CD14-positive monocyte (primary cell): ENCODE data around the gene DENND1A. TPM values are rescaled to one million over a fixed set of nuclear protein-coding genes. Genes with fewer than 3 reads are reported as not detected.

Experiments used
- DNase-seq, 3 donors: peaks; one replicate each; pipeline ENCODE4 v3.0.0-alpha.2; 2011 to 2022
- H2AFZ ChIP-seq: 2 replicates; pipeline ENCODE4 v1.6.0; 2012; ENCODE audit warnings: mild to moderate bottlenecking, low read depth, low read length, inconsistent platforms; ENCODE audit not compliant: insufficient read depth, poor library complexity, severe bottlenecking
- H3K27ac ChIP-seq, 2 donors: 1 replicate in 1 of 2; 2 replicates in 1 of 2; pipeline ENCODE4 v1.5.1; 2012 to 2013; ENCODE audit warnings: low read length in 2 of 2, control low read depth in 1 of 2, inconsistent platforms in 1 of 2, low read depth in 1 of 2, mild to moderate bottlenecking in 1 of 2
- H3K27me3 ChIP-seq, 2 donors: one replicate each; pipeline versions ENCODE4 v1.6.0 to v1.6.1; 2011 to 2013; ENCODE audit warnings: low read length in 2 of 2; ENCODE audit not compliant: control insufficient read depth in 2 of 2, insufficient read depth in 2 of 2
- H3K36me3 ChIP-seq, 2 donors: replicated peaks in 1 of 2; 1 replicate in 1 of 2; 2 replicates in 1 of 2; pipeline versions ENCODE4 v1.5.1 to v1.6.1; 2012 to 2013; ENCODE audit warnings: low read length in 2 of 2, control low read depth in 1 of 2, inconsistent platforms in 1 of 2, mild to moderate bottlenecking in 1 of 2; ENCODE audit not compliant: insufficient read depth in 2 of 2, control insufficient read depth in 1 of 2
- H3K4me1 ChIP-seq, 2 donors: 1 replicate in 1 of 2; 2 replicates in 1 of 2; pipeline versions ENCODE4 v1.5.1 to v1.6.1; 2012 to 2013; ENCODE audit warnings: low read length in 2 of 2, control low read depth in 1 of 2, inconsistent platforms in 1 of 2, mild to moderate bottlenecking in 1 of 2, moderate library complexity in 1 of 2; ENCODE audit not compliant: insufficient read depth in 2 of 2, control insufficient read depth in 1 of 2
- H3K4me2 ChIP-seq: replicated peaks from 2 replicates; pipeline ENCODE3; 2012; ENCODE audit warnings: low read length, moderate library complexity, mild to moderate bottlenecking; ENCODE audit not compliant: poor library complexity, severe bottlenecking; ENCODE audit errors: extremely low read depth
- H3K4me3 ChIP-seq, 3 experiments: fragments of 200-600 bp in 1 of 3; sonication (generic) in 1 of 3; replicated peaks in 1 of 3; 1 replicate in 2 of 3; 2 replicates in 1 of 3; pipeline ENCODE4 v1.5.1; 2011 to 2013; ENCODE audit warnings: low read length in 3 of 3, mild to moderate bottlenecking in 3 of 3, control low read depth in 2 of 3, low read depth in 2 of 3, inconsistent platforms in 1 of 3, moderate library complexity in 1 of 3
- H3K79me2 ChIP-seq: 2 replicates; pipeline ENCODE4 v1.6.0; 2012; ENCODE audit warnings: mild to moderate bottlenecking, control low read depth, inconsistent platforms, low read length, moderate library complexity; ENCODE audit not compliant: insufficient read depth
- H3K9ac ChIP-seq: 2 replicates; pipeline ENCODE4 v1.6.0; 2017; ENCODE audit warnings: low read length, mild to moderate bottlenecking; ENCODE audit not compliant: insufficient read depth, poor library complexity, severe bottlenecking
- H3K9me3 ChIP-seq, 2 donors: replicated peaks in 1 of 2; 1 replicate in 1 of 2; 2 replicates in 1 of 2; pipeline versions ENCODE4 v1.5.1 to v1.6.1; 2012 to 2013; ENCODE audit warnings: low read length in 2 of 2, control low read depth in 1 of 2; ENCODE audit not compliant: control insufficient read depth in 1 of 2, insufficient read depth in 1 of 2
- H4K20me1 ChIP-seq: 2 replicates; pipeline ENCODE4 v1.6.0; 2012; ENCODE audit warnings: mild to moderate bottlenecking, low read length, control low read depth, moderate library complexity; ENCODE audit not compliant: insufficient read depth
- H3K27ac Mint-ChIP-seq, 7 donors: one replicate each; pipeline ENCODE4 v1.8.0; 2020; ENCODE audit warnings: mild to moderate bottlenecking in 7 of 7, mixed read lengths in 7 of 7, moderate library complexity in 6 of 7, inconsistent platforms in 2 of 7
- H3K27me3 Mint-ChIP-seq, 3 donors: one replicate each; pipeline ENCODE4 v1.8.0; 2021 to 2022; ENCODE audit warnings: low read depth in 3 of 3, mild to moderate bottlenecking in 3 of 3, mixed read lengths in 3 of 3, moderate library complexity in 3 of 3, inconsistent platforms in 1 of 3
- H3K36me3 Mint-ChIP-seq, 2 donors: one replicate each; pipeline ENCODE4 v1.8.0; 2020; ENCODE audit warnings: mixed read lengths in 2 of 2, inconsistent platforms in 1 of 2, mild to moderate bottlenecking in 1 of 2
- H3K4me1 Mint-ChIP-seq: one replicate; pipeline ENCODE4 v1.8.0; 2020; ENCODE audit warnings: mild to moderate bottlenecking, mixed read lengths
- H3K4me3 Mint-ChIP-seq, 2 donors: one replicate each; pipeline ENCODE4 v1.8.0; 2020; ENCODE audit warnings: mild to moderate bottlenecking in 2 of 2, mixed read lengths in 2 of 2, moderate library complexity in 1 of 2
- H3K9me3 Mint-ChIP-seq, 7 donors: one replicate each; pipeline ENCODE4 v1.8.0; 2020 to 2022; ENCODE audit warnings: mixed read lengths in 7 of 7, mild to moderate bottlenecking in 6 of 7, moderate library complexity in 6 of 7, inconsistent platforms in 2 of 7
- CTCF ChIP-seq: fragments of 200-600 bp; IDR thresholded peaks from one replicate; pipeline ENCODE4 v1.8.0; 2022; ENCODE audit warnings: antibody characterized with exemption, mild to moderate bottlenecking
- WGBS: methylation state at CpG from one replicate; pipeline ENCODE4 v1.1.5; 2013; ENCODE audit warnings: missing lambda C conversion rate; ENCODE audit not compliant: insufficient coverage; 5-methylcytosine and 5-hydroxymethylcytosine counted together
- intact Hi-C, 2 donors: fragments of 100-400 bp; cut with micrococcal nuclease; formaldehyde crosslinking; loops; one replicate each; pipeline versions ENCODE4 v1.15.0 to v1.15.1; 2023
- polyA plus RNA-seq, 3 donors: library from polyadenylated mRNA; depleted of rRNA in 1 of 3; unstranded in 2 of 3; stranded (reverse) in 1 of 3; fragments of 300-500 nt in 2 of 3; fragments of >200 nt in 1 of 3; fragmentation: Illumina TruSeq in 2 of 3; gene quantifications; 1 replicate in 2 of 3; 2 replicates in 1 of 3; pipeline ENCODE4 v1.2.3, GENCODE V29; 2012 to 2021

The DENND1A gene
- polyA plus RNA-seq, 3 donors, result 24.8 to 73.0 (median 29.4) TPM

GRCh38 chr9:123715258-123715657, 214.7 kb downstream of the DENND1A start:
- no peaks in the 10 kb centered on the region for H3K27me3 Mint-ChIP-seq
- no peak for DNase-seq
- intact Hi-C loops, result no loop called here
- peaks cover 99% of the 10 kb centered on the region for H4K20me1 ChIP-seq
- H3K9ac ChIP-seq, result no peak overlapping the region
- no peaks in the 10 kb centered on the region for H3K9me3 ChIP-seq
- H2AFZ ChIP-seq, result no peak overlapping the region
- no peaks in the 10 kb centered on the region for H3K27me3 ChIP-seq
- H3K9me3 Mint-ChIP-seq, result peaks cover 0 to 4% (median 0%) of the 10 kb centered on the region in 7 donors
- no peak overlapping the region for H3K4me3 ChIP-seq
- H3K36me3 Mint-ChIP-seq, result peaks cover 7 to 10% of the 10 kb centered on the region in 2 donors
- no peaks in the 10 kb centered on the region for H3K4me1 ChIP-seq
- H3K27ac Mint-ChIP-seq, result no peak overlapping the region
- TF ChIP-seq CTCF, result no peak
- H3K27ac ChIP-seq, result no peak overlapping the region
- H3K4me1 Mint-ChIP-seq, result no peaks in the 10 kb centered on the region
- H3K36me3 ChIP-seq, result peaks cover 0 to 10% of the 10 kb centered on the region in 2 donors
- H3K4me2 ChIP-seq, result no peak overlapping the region
- no peak overlapping the region for H3K4me3 Mint-ChIP-seq
- WGBS, result no CpG with 5 or more reads among the region's 1 CpG
- H3K79me2 ChIP-seq, result peaks cover 33% of the 10 kb centered on the region

GRCh38 chr9:123713282-123713681, 216.6 kb downstream of the DENND1A start:
- no peak for TF ChIP-seq CTCF
- Histone ChIP-seq H4K20me1 (peaks cover 99% of the 10 kb centered on the region), H3K27ac (no peak overlapping the region), H3K9me3 (no peaks in the 10 kb centered on the region), H3K4me1 (no peaks in the 10 kb centered on the region), H3K36me3 (peaks cover 0 to 7% of the 10 kb centered on the region in 2 donors), H2AFZ (no peak overlapping the region), H3K27me3 (no peaks in the 10 kb centered on the region), H3K9ac (no peak overlapping the region), H3K4me2 (no peak overlapping the region), H3K79me2 (peaks cover 34% of the 10 kb centered on the region), H3K4me3 (no peak overlapping the region)
- Mint-ChIP-seq H3K9me3 (peaks cover 0 to 2% (median 0%) of the 10 kb centered on the region in 7 donors), H3K4me3 (no peak overlapping the region), H3K27me3 (no peaks in the 10 kb centered on the region), H3K27ac (no peak overlapping the region), H3K36me3 (peaks cover 3 to 7% of the 10 kb centered on the region in 2 donors), H3K4me1 (no peaks in the 10 kb centered on the region)
- DNase-seq, result no peak
- intact Hi-C loops, result no loop called here
- WGBS, result no CpG with 5 or more reads among the region's 2 CpGs
